22Rv1 (cell line): Measurements from ENCODE around the gene LTBP1.

Experiments
- CTCF ChIP-seq: fragments of 450-650 bp; IDR thresholded peaks from 2 replicates; pipeline ENCODE4 v1.5.1; 2017; ENCODE audit warnings: mild to moderate bottlenecking
- ZFX ChIP-seq: fragments of 450-650 bp; IDR thresholded peaks from 2 replicates; pipeline ENCODE4 v1.6.1; 2017; ENCODE audit warnings: antibody characterized with exemption, borderline replicate concordance

- TF ChIP-seq CTCF (no peak), ZFX (no peak)
Measured at GRCh38 chr2:33107690-33108482, 161.1 kb downstream of the LTBP1 start.
